ENCODE measurements around the gene PPFIBP1.
"Not testable (repeated sequence)": the region's sequence is repeated elsewhere in the genome, so short reads cannot be mapped to it uniquely, and the experiment has no call there.

DNA sequence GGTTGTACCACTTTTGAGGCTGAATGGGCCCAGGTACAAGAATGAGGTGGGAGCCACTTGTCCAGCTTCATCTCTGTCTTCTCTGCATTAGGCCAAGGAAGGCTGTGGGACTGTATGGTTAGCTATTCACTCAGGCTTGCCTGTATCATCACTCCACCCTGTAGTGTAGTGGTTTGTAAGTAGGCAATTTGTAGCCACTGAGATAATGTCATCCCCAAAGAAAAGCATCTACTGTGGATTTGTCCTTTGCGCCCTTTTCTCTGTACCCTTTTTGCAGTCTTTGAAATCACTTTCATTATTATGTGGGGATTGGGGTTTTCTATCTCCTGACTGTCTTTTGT, 57.3 kb downstream of the PPFIBP1 start:
- not testable (repeated sequence) for TF ChIP-seq CTCF (IDR thresholded peaks at IDR 0.05; ENCODE audit: poor library complexity); EZH2 (IDR thresholded peaks at IDR 0.05; ENCODE audit: borderline replicate concordance)

Data from hepatocyte (in vitro differentiated cells).